GM12878 (cell line): ENCODE data around the gene DGKQ. TPM values are rescaled to one million over a fixed set of nuclear protein-coding genes. Genes with fewer than 3 reads are reported as not detected.

Experiments used
- ATAC-seq: fragments of 200-7000 bp; cut with Tn5 transposase; 3 replicates; pipeline ENCODE4 v1.9.1; 2020; ENCODE audit warnings: mild to moderate bottlenecking, moderate library complexity
- BruUV-seq: library from RNA; stranded (reverse); fragments of 400-500 nt; replicated peaks from 2 replicates; lab custom pipeline; 2021; lab: Mats Ljungman, UMichigan
- CTCF ChIA-PET: fragments of 300-600 bp; sonication (Branson Sonifier 250); formaldehyde crosslinking; extraction: SDS; loops from one replicate; lab custom pipeline; 2021; ENCODE audit warnings: inconsistent platforms; lab: Yijun Ruan, JAX
- POLR2A ChIA-PET: fragments of 350-600 bp; formaldehyde crosslinking; extraction: SDS; loops from one replicate; lab custom pipeline; 2021; ENCODE audit warnings: inconsistent platforms; lab: Charles Lee
- RAD21 ChIA-PET: fragments of 300-600 bp; sonication (Branson Sonifier 250); formaldehyde crosslinking; loops from one replicate; lab custom pipeline; 2023; ENCODE audit warnings: antibody characterized with exemption; ENCODE audit not compliant: unreplicated experiment; lab: Charles Lee
- SMC1A ChIA-PET: fragments of 300-600 bp; sonication (Branson Sonifier 250); formaldehyde crosslinking; loops from one replicate; lab custom pipeline; 2023; ENCODE audit not compliant: unreplicated experiment, uncharacterized antibody; lab: Charles Lee
- DNase-seq: peaks from one replicate; pipeline ENCODE4 v3.0.0-alpha.2; 2011; ENCODE audit warnings: low read depth, low spot score
- FAIRE-seq: peaks from 3 replicates; lab custom pipeline; 2011; peaks lifted over from hg19 to GRCh38; lab: Jason Lieb, UNC
- H2AFZ ChIP-seq: 2 replicates; pipeline ENCODE4 v1.6.0; 2011; ENCODE audit warnings: low read depth, low read length, control low read depth; ENCODE audit not compliant: control insufficient read depth
- H3K27ac ChIP-seq: 2 replicates; pipeline ENCODE4 v1.5.1; 2011; ENCODE audit warnings: control low read depth; ENCODE audit not compliant: control insufficient read depth, insufficient read depth
- H3K27me3 ChIP-seq, 2 experiments: replicated peaks in 1 of 2; 2 replicates each; pipeline versions ENCODE4 v1.6.0 to v1.6.1; 2011; ENCODE audit warnings: low read length in 1 of 2; ENCODE audit not compliant: control insufficient read depth in 2 of 2, insufficient read depth in 2 of 2
- H3K36me3 ChIP-seq, 2 experiments: 2 replicates each; pipeline ENCODE4 v1.5.1; 2011; ENCODE audit warnings: low read length in 1 of 2; ENCODE audit not compliant: control insufficient read depth in 2 of 2, insufficient read depth in 2 of 2
- H3K4me1 ChIP-seq: 2 replicates; pipeline ENCODE4 v1.6.1; 2011; ENCODE audit warnings: mild to moderate bottlenecking, low read length, moderate library complexity, mixed read lengths; ENCODE audit not compliant: control insufficient read depth, insufficient read depth
- H3K4me2 ChIP-seq: 2 replicates; pipeline ENCODE4 v1.6.0; 2011; ENCODE audit warnings: control low read depth; ENCODE audit not compliant: control insufficient read depth, insufficient read depth
- H3K4me3 ChIP-seq: fragments of 200-600 bp; sonication (generic); 2 replicates; pipeline ENCODE4 v1.5.1; 2016
- H3K79me2 ChIP-seq: 2 replicates; pipeline ENCODE4 v1.6.0; 2011; ENCODE audit warnings: low read length; ENCODE audit not compliant: control insufficient read depth, insufficient read depth
- H3K9ac ChIP-seq: 2 replicates; pipeline ENCODE4 v1.8.0; 2011; ENCODE audit warnings: low read length, control low read depth, mixed read lengths; ENCODE audit not compliant: control insufficient read depth, insufficient read depth
- H3K9me3 ChIP-seq: replicated peaks from 3 replicates; pipeline ENCODE4 v1.5.1; 2011; ENCODE audit warnings: mild to moderate bottlenecking, low read length; ENCODE audit not compliant: control insufficient read depth, insufficient read depth
- H4K20me1 ChIP-seq: 2 replicates; pipeline ENCODE4 v1.6.0; 2011; ENCODE audit not compliant: control insufficient read depth, insufficient read depth
- ASH2L ChIP-seq: fragments of 300-600, 200-600 bp; sonication (generic); IDR thresholded peaks from 2 replicates; pipeline ENCODE4 v1.6.1; 2017; ENCODE audit warnings: low read depth, mild to moderate bottlenecking, borderline replicate concordance
- CBX3 ChIP-seq: fragments of 200-600 bp; sonication (generic); IDR thresholded peaks from 2 replicates; pipeline ENCODE4 v1.6.1; 2016; ENCODE audit warnings: low read depth, borderline replicate concordance
- MEF2B ChIP-seq: fragments of 450-650 bp; IDR thresholded peaks from 2 replicates; pipeline ENCODE4 v1.6.1; 2018; ENCODE audit warnings: mild to moderate bottlenecking, moderate library complexity; ENCODE audit not compliant: partially characterized antibody, poor library complexity, severe bottlenecking
- PAX5 ChIP-seq: IDR thresholded peaks from 2 replicates; pipeline ENCODE4 v1.6.1; 2011; ENCODE audit warnings: low read depth, low read length, borderline replicate concordance
- TCF3 ChIP-seq: IDR thresholded peaks from 2 replicates; pipeline ENCODE4 v1.6.1; 2012; ENCODE audit warnings: low read depth, mild to moderate bottlenecking, low read length, borderline replicate concordance; ENCODE audit not compliant: insufficient read depth
- TCF7 ChIP-seq: IDR thresholded peaks from 2 replicates; pipeline ENCODE4 v1.6.1; 2014; ENCODE audit warnings: antibody characterized with exemption, borderline replicate concordance
- ZNF384 ChIP-seq: IDR thresholded peaks from 2 replicates; pipeline ENCODE4 v1.6.1; 2012; ENCODE audit warnings: low read depth, mild to moderate bottlenecking, low read length, improper control_type of control experiment, borderline replicate concordance
- WGBS: methylation state at CpG from one replicate; pipeline ENCODE4 v1.1.6; 2016; ENCODE audit warnings: low lambda C conversion rate; ENCODE audit not compliant: insufficient replicate concordance, insufficient coverage; ENCODE audit errors: missing lambda C conversion rate; 5-methylcytosine and 5-hydroxymethylcytosine counted together
- in situ Hi-C: fragments of 300-500 bp; cut with MboI; formaldehyde crosslinking; loops from 9 replicates; pipeline ENCODE4 v1.14.3; 2018; ENCODE audit warnings: mixed read lengths
- intact Hi-C: fragments of 100-400 bp; cut with micrococcal nuclease; formaldehyde crosslinking; loops from one replicate; pipeline ENCODE4 v1.14.2; 2022; ENCODE audit not compliant: unreplicated experiment
- polyA plus RNA-seq, 11 experiments: library from polyadenylated mRNA; depleted of rRNA in 4 of 11; unstranded in 6 of 11; stranded (reverse) in 5 of 11; fragments of >200 nt; fragmentation: Nextera tagmentation in 4 of 11; fragmentation: Illumina TruSeq in 1 of 11; extraction: Ambion mirVana in 4 of 11; extraction: Trizol in 1 of 11; gene quantifications; 1 replicate in 1 of 11; 2 replicates in 10 of 11; pipeline versions ENCODE4 v1.2.1 to v1.2.3, GENCODE V29; 2011 to 2016; ENCODE audit warnings: inconsistent platforms in 2 of 11, missing spikeins in 2 of 11, low read depth in 1 of 11
- total RNA-seq, 4 experiments: library from RNA; depleted of rRNA in 3 of 4; stranded (reverse); fragments of >200 nt in 3 of 4; fragmentation: Illumina TruSeq in 1 of 4; extraction: Trizol in 1 of 4; gene quantifications; 2 replicates each; pipeline versions ENCODE4 v1.2.1 to v1.2.3, GENCODE V29; 2013 to 2021
- TF ChIP-seq, protein P1 (sequence below): IDR thresholded peaks from 2 replicates; pipeline ENCODE4 v1.6.1; 2012; ENCODE audit warnings: low read depth, low read length, improper control_type of control experiment
- TF ChIP-seq, protein P2 (sequence below): IDR thresholded peaks from 2 replicates; pipeline ENCODE4 v1.6.1; 2012; ENCODE audit warnings: mild to moderate bottlenecking, low read depth, low read length

DGKQ gene
- total and polyA plus RNA-seq, 10 of the 15 experiments (the other 5 are each of a cell fraction or from before 2014, with no cell fraction given) = 0.11 to 10.5 (median 1.4) TPM

DNA sequence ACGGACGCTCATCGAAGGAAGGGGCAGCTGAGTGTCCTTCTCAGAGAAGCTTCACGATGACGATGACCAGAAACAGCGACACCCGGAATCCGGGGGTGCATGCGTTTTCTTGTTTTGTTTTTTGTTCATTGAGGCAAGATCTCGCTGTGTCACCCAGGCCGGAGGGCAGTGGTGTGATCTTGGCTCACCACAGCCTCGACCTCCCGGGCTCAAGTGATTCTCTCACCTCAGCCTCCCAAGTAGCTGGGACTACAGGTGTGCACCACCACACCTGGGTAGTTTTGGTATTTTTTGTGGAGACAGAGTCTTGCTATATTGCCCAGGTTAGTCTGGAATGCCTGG is 19.8 kb downstream of the DGKQ start (continued):
- TF ChIP-seq, protein P1, sequence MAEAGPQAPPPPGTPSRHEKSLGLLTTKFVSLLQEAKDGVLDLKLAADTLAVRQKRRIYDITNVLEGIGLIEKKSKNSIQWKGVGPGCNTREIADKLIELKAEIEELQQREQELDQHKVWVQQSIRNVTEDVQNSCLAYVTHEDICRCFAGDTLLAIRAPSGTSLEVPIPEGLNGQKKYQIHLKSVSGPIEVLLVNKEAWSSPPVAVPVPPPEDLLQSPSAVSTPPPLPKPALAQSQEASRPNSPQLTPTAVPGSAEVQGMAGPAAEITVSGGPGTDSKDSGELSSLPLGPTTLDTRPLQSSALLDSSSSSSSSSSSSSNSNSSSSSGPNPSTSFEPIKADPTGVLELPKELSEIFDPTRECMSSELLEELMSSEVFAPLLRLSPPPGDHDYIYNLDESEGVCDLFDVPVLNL = no peak

DNA sequence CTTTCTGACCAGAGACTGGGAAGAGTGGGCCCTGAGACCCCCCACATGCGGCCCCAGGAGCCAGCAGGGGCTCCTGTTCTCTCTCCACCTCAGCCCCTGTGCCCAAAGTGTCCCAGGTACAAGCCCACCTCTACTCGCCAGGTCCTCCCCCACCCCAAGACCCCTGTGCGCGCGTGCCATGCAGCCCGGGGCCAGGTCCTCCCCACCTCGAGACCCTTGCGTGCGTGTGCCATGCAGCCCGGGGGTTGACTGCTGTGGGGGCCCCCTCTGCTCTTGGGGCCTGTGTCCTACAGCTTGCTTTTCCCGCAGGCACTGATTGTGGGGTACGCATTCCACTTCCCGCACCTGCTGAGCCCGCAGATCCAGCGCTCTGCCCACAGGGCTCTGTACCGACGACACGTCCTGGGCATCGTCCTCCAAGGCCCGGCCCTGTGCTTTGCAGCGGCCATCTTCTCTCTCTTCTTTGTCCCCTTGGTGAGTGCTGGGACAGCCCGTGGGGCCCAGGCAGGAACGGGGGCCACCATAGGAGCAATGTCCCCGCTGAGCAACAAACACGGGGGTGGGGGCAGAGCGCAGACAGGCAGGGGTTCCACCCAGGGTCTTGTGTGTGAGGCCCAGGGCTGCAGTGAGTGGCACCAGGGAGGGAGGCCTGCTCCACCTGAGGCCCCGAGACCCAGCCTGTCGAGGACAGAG is 20.3 kb downstream of the DGKQ start:
- ChIA-PET RAD21 (no interaction called here), SMC1A (no interaction called here), CTCF (no interaction called here), POLR2A (no interaction called here)
- no peaks in the 10 kb centered on the region for H3K4me1 ChIP-seq
- DNase-seq (no peak), ATAC-seq (no peak), FAIRE-seq (no peak)
- in situ Hi-C loops = no loop called here
- no peaks in the 10 kb centered on the region; a peak in 1 of 4 replicates for H3K36me3 ChIP-seq
- no peak overlapping the region for H3K4me2 ChIP-seq
- H2AFZ ChIP-seq = no peak overlapping the region
- H3K9ac ChIP-seq = no peak overlapping the region
- TF ChIP-seq PAX5 (no peak), TCF3 (no peak), MEF2B (no peak), TCF7 (no peak), CBX3 (no peak), ZNF384 (no peak), ASH2L (no peak)
- TF ChIP-seq, protein P2, sequence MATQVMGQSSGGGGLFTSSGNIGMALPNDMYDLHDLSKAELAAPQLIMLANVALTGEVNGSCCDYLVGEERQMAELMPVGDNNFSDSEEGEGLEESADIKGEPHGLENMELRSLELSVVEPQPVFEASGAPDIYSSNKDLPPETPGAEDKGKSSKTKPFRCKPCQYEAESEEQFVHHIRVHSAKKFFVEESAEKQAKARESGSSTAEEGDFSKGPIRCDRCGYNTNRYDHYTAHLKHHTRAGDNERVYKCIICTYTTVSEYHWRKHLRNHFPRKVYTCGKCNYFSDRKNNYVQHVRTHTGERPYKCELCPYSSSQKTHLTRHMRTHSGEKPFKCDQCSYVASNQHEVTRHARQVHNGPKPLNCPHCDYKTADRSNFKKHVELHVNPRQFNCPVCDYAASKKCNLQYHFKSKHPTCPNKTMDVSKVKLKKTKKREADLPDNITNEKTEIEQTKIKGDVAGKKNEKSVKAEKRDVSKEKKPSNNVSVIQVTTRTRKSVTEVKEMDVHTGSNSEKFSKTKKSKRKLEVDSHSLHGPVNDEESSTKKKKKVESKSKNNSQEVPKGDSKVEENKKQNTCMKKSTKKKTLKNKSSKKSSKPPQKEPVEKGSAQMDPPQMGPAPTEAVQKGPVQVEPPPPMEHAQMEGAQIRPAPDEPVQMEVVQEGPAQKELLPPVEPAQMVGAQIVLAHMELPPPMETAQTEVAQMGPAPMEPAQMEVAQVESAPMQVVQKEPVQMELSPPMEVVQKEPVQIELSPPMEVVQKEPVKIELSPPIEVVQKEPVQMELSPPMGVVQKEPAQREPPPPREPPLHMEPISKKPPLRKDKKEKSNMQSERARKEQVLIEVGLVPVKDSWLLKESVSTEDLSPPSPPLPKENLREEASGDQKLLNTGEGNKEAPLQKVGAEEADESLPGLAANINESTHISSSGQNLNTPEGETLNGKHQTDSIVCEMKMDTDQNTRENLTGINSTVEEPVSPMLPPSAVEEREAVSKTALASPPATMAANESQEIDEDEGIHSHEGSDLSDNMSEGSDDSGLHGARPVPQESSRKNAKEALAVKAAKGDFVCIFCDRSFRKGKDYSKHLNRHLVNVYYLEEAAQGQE = no peak
- intact Hi-C loops = no loop called here
- BruUV-seq = no TSS peak
- 89% methylated on average over 28 of the region's 28 CpGs for WGBS
- H3K27ac ChIP-seq = no peak overlapping the region
- H4K20me1 ChIP-seq = no peaks in the 10 kb centered on the region
- no peaks in the 10 kb centered on the region for H3K27me3 ChIP-seq
- no peak overlapping the region for H3K4me3 ChIP-seq
- H3K9me3 ChIP-seq = no peaks in the 10 kb centered on the region
- no peaks in the 10 kb centered on the region for H3K79me2 ChIP-seq
